ENCODE data around the gene NKX1-1. TPM values are rescaled to one million over a fixed set of nuclear protein-coding genes. Genes with fewer than 3 reads are reported as not detected.

NKX1-1 gene
- total and polyA plus RNA-seq, 2 of the 8 experiments (the other 6 are each of a cell fraction or from before 2014, with no cell fraction given): not detected

GRCh38 chr4:1378559-1379231 lies 27.5 kb downstream of the NKX1-1 start (continued):
- no peak for TF ChIP-seq ATF2 (IDR thresholded peaks at IDR 0.05; ENCODE audit: low read length)
- no peak for TF ChIP-seq CHD1 (IDR thresholded peaks at IDR 0.05; ENCODE audit: low read depth, low read length)
- TF ChIP-seq CTBP2 (IDR thresholded peaks at IDR 0.05; ENCODE audit: borderline replicate concordance, insufficient read depth, insufficient read length, low read length): no peak
- TF ChIP-seq JUND (IDR thresholded peaks at IDR 0.05; ENCODE audit: low read length): no peak
- TF ChIP-seq BACH1 (IDR thresholded peaks at IDR 0.05; ENCODE audit: low read length): no peak

Data from H1 (cell line).